Smooth muscle cell (in vitro differentiated cells): ENCODE data around the gene MAP4K1. TPM values are rescaled to one million over a fixed set of nuclear protein-coding genes. Genes with fewer than 3 reads are reported as not detected.

Experiments
- DNase-seq: peaks from one replicate; lab custom pipeline; 2025; ENCODE audit not compliant: unreplicated experiment; lab: John Stamatoyannopoulos, UW
- H2AFZ ChIP-seq: fragments of 200-600 bp; sonication (generic); 2 replicates; pipeline ENCODE4 v1.6.0; 2016; ENCODE audit warnings: antibody characterized with exemption, low read depth, mild to moderate bottlenecking
- H3F3A ChIP-seq: fragments of 200-600 bp; sonication (generic); 2 replicates; pipeline ENCODE4 v1.6.0; 2017; ENCODE audit warnings: antibody characterized with exemption, low read depth
- H3K27ac ChIP-seq: fragments of 200-600 bp; sonication (generic); 2 replicates; pipeline ENCODE4 v1.5.1; 2016; ENCODE audit warnings: low read depth, mild to moderate bottlenecking
- H3K27me3 ChIP-seq: fragments of 200-600 bp; sonication (generic); 2 replicates; pipeline ENCODE4 v1.6.1; 2016; ENCODE audit warnings: low read depth, mild to moderate bottlenecking
- H3K36me3 ChIP-seq: fragments of 200-600 bp; sonication (generic); 2 replicates; pipeline ENCODE4 v1.5.1; 2016; ENCODE audit warnings: low read depth
- H3K4me1 ChIP-seq: fragments of 200-600 bp; sonication (generic); 2 replicates; pipeline ENCODE4 v1.5.1; 2016; ENCODE audit warnings: low read depth
- H3K4me2 ChIP-seq: fragments of 200-600 bp; sonication (generic); 2 replicates; pipeline ENCODE4 v1.6.0; 2016; ENCODE audit warnings: mild to moderate bottlenecking
- H3K4me3 ChIP-seq: fragments of 200-600 bp; sonication (generic); 2 replicates; pipeline ENCODE4 v1.5.1; 2016; ENCODE audit warnings: mild to moderate bottlenecking
- H3K79me2 ChIP-seq: fragments of 200-600 bp; sonication (generic); 2 replicates; pipeline ENCODE4 v1.6.0; 2016; ENCODE audit warnings: low read depth, mild to moderate bottlenecking
- H3K9ac ChIP-seq: fragments of 200-600 bp; sonication (generic); 2 replicates; pipeline ENCODE4 v1.6.0; 2016; ENCODE audit warnings: low read depth
- H3K9me3 ChIP-seq: fragments of 200-600 bp; sonication (generic); replicated peaks from 2 replicates; pipeline ENCODE4 v1.5.1; 2016; ENCODE audit warnings: low read depth
- H4K20me1 ChIP-seq: fragments of 200-600 bp; sonication (generic); 2 replicates; pipeline ENCODE4 v1.6.0; 2016; ENCODE audit warnings: low read depth
- CTCF ChIP-seq: fragments of 200-600 bp; sonication (generic); IDR thresholded peaks from 2 replicates; pipeline ENCODE4 v1.5.1; 2017; ENCODE audit warnings: borderline replicate concordance, mild to moderate bottlenecking, antibody characterized with exemption; ENCODE audit not compliant: insufficient read depth, poor library complexity, severe bottlenecking
- WGBS: methylation state at CpG from one replicate; pipeline ENCODE4 v1.1.7; 2016; ENCODE audit warnings: low lambda C conversion rate; 5-methylcytosine and 5-hydroxymethylcytosine counted together
- polyA plus RNA-seq: library from polyadenylated mRNA; unstranded; fragments of >200 nt; fragmentation: Nextera tagmentation; extraction: Ambion mirVana; gene quantifications from 2 replicates; pipeline ENCODE4 v1.2.1, GENCODE V29; 2016
- total RNA-seq: library from RNA; depleted of rRNA; stranded (reverse); fragments of >200 nt; gene quantifications from 2 replicates; pipeline ENCODE4 v1.2.3, GENCODE V29; 2014

MAP4K1 gene
- total and polyA plus RNA-seq, 2 experiments from 2014 or later: 0.22 to 0.91 TPM

DNA sequence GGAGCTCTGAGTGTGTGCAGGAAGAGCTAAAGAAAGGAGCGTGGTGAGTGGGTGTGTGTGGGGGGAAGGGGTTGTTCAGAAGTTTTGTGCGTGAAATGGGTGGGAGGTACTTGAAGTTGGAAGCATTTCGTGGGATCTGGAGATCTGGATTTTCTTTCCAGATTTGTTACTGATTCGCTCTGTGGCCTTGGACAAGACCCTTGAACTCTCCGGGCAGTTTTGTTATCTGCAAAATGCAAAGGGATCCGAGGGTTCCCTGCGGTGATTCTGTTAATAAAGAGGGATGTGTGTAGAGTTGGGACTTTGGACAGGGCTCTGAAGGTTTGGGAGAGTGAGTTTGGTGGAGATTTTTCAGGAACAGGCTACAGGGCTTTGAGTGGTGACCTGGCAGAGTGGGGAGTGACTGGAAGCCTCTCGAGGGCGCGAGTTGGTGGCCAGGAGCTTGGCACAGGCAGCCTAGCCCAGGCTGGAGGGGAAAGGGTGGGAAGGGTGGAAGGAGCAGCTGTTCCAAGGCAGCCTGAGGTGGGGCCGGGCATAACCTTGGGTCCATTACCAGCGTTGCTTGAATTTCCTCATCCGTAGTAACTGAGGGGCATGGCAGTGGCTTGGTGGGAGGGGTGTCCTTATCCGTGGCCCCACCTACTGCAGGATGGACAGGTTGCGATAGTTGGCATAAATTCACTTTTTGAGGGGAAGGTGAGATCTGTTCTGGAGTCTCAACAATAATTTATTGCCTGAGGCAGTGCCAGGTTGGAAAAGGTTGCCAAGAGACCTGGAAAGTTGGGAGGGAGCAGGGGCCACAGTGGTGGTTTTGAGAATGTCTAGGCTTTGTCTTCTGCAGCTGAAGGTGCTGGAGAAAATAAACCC, 31.8 kb upstream of the MAP4K1 start:
- Histone ChIP-seq H3K4me3 (peak overlapping the region; percentile 100), H3K27me3 (no peaks in the 10 kb centered on the region), H3K36me3 (no peaks in the 10 kb centered on the region), H3F3A (peaks cover 22% of the 10 kb centered on the region), H3K4me2 (peak overlapping the region; percentile 92), H3K9ac (peak overlapping the region; percentile 97), H3K4me1 (peaks cover 35% of the 10 kb centered on the region), H4K20me1 (peaks cover 70% of the 10 kb centered on the region), H3K27ac (peak overlapping the region; percentile 100), H3K9me3 (no peaks in the 10 kb centered on the region), H2AFZ (no peak overlapping the region), H3K79me2 (peaks cover 70% of the 10 kb centered on the region)
- DNase-seq: no peak
- no peak for TF ChIP-seq CTCF
- WGBS: 7% methylated on average over 15 of the region's 15 CpGs

- Histone ChIP-seq H3K4me3 (peak overlapping the region; percentile 100), H3K4me1 (peaks cover 34% of the 10 kb centered on the region), H2AFZ (no peak overlapping the region), H4K20me1 (peaks cover 63% of the 10 kb centered on the region), H3K27me3 (no peaks in the 10 kb centered on the region), H3K9ac (peak overlapping the region; percentile 97), H3K4me2 (peak overlapping the region; percentile 92), H3K9me3 (no peaks in the 10 kb centered on the region), H3K79me2 (peaks cover 63% of the 10 kb centered on the region), H3K36me3 (no peaks in the 10 kb centered on the region), H3K27ac (peak overlapping the region; percentile 100), H3F3A (peaks cover 19% of the 10 kb centered on the region)
- TF ChIP-seq CTCF: no peak
- 1% methylated on average over 13 of the region's 13 CpGs for WGBS
- no peak for DNase-seq
Observed at GRCh38 chr19:38648769-38649304, 31.1 kb upstream of the MAP4K1 start.

DNA sequence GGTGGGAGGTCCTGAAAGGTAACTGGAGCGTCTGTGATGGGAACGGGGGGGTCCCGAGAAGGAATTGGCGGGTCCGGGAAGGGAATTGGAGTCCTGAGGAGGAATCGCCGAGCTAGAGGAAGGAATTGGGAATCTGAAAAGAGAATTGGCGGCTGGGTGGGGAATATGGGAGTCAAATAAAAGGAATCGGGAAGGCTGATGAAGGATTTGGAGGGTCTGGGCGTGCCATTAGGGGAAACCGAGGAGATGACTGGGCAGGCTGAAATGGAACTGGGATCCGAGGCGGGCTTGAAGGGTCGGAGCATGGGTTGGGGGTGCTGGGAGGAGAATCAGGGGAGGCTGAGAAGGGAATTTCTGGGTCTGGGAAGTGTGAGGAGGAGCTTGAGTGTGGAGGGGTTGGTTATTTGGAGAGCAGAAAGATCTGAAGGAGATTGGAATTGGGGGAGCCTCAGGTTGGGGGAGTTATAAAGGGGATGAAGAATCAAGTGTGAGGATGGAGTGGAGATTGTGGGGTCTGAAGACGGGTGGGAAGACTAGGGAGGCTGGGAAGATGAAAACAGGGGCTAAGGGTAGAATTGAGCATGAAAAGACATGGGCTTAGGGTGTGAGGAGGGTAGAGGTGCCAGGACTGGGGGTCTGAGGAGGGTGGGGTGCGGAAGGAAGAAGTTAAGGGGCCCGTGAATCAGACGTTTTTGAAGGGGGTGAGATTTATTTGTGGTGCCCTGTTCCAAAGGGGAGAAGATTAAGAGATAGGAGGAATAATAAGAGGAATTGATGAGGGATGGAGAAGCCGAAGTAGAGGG, 30.4 kb upstream of the MAP4K1 start:
- Histone ChIP-seq H3K4me3 (peak overlapping the region; percentile 100), H3K4me2 (peak overlapping the region; percentile 92), H3F3A (peaks cover 13% of the 10 kb centered on the region), H3K9me3 (no peaks in the 10 kb centered on the region), H4K20me1 (peaks cover 56% of the 10 kb centered on the region), H3K27me3 (no peaks in the 10 kb centered on the region), H3K79me2 (peaks cover 57% of the 10 kb centered on the region), H3K27ac (peak overlapping the region; percentile 100), H3K9ac (peak overlapping the region; percentile 97), H3K4me1 (peaks cover 30% of the 10 kb centered on the region), H3K36me3 (no peaks in the 10 kb centered on the region), H2AFZ (no peak overlapping the region)
- WGBS: 1% methylated on average over 19 of the region's 19 CpGs
- no peak for TF ChIP-seq CTCF
- DNase-seq: no peak
